HG03439 (cell line): Measurements from ENCODE around the gene CEACAM1.
"Not testable (repeated sequence)": the region's sequence is repeated elsewhere in the genome, so short reads cannot be mapped to it uniquely, and the experiment has no call there.

Experiments used
- ATAC-seq: cut with Tn5 transposase; IDR thresholded peaks from one replicate; pipeline ENCODE4 v1.9.1; 2021; ENCODE audit warnings: mild to moderate bottlenecking, moderate library complexity; ENCODE audit not compliant: unreplicated experiment

CEACAM1 gene

DNA sequence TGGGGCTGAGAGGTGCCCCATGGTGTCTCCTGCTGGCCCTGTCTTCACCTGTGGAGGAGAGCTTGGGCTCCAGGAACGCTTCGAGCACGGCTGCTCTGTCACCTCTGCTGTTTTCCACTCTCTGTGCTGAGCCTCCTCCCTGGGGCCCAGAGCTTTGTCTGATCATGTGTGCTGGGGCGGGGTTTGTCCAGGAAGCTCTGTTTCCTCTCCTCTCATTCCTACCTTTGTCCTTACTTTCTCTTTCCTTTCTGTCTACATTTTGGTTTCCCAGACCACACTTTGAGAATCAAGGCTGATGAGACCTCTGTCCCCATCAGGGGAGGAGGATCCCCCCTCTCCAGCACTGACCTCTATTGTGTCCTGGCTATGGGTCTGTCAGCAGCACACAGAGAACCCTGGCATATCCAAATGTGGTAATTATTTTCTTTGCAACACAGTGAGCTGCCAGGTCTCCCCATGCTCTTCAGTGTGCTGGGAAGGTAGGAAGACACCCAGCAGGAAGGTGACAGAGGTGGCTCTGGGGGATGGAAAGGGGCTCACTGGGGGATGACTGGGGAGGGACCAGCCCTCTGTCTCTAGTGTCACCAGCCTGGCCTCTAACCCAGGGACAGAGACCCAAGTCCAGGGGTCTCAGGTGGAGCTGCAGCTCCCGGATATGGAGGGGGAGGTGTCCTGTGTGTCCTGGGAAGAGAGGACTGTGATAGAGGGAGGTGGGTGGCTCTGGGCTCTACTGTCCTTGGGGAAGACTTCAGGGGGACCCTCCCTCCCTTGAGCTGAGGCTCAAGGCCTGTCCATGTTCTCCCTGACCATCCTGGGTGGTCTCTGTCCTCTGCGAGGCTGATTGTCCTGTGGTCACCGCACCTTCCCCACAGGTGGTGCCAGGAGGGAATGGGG is at the start of gene CEACAM1:
TSS of gene CEACAM1 (minus strand) at position 128 of the 894 bp plus-strand sequence. CDS start at position 21, 107 bp downstream.
- ATAC-seq, result no peak

DNA sequence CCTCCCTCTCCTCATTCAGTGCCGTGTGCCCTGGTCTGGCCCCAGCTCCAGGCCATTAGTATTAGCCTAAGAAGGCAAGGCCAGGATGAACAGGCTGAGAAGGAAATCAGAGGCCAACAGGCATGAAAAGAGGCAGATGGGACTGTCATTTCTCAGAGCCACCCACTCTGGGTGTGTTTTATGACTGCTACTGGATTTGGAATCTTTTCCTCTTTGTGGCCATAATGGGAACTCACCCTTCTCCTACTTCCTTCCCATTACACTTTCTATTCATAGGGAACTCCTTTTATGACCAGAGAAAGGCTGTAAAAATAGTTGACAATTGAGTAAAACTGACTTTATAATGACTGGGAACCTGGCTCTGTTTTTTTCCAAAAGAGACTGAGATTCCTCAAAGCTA is 48.7 kb upstream of the CEACAM1 start:
- ATAC-seq, result no peak

DNA sequence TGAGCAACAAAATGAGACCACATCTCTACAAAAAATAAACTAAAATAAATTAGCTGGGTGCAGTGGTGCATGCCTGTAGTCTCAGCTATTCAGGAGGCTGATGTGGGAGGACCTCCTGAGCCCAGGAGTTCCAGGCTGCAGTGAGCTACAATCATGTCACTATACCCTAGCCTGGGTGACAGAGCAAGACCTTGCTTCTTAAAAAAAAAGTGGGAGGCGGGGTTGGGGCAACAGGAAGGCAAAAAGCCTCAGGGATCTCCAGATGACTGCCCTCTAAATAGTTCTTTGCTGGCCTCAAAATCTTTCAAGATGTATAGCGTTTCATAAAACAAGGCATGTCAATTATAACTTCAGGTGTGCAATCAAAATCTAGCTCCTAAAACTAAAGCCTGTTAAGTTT is 48.0 kb upstream of the CEACAM1 start:
- no peak for ATAC-seq

DNA sequence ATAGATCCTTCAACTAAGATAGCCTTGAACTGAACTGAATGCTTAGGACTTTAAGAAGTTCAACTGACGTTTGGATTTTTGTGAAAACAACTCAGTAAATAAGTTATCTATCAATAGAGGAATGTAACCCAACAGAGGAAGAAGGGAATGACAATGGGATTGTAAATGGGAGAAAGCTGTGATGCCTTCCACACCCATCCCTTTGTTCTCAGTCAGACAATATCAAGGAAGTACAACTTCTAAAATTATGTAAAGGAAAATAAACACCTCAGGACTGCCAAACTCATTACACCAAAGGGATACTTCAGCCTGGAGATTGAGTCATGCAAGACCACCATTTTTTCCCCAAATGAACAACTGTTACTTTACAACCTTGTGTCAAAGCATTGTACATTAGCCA is 45.4 kb upstream of the CEACAM1 start:
- no peak for ATAC-seq

DNA sequence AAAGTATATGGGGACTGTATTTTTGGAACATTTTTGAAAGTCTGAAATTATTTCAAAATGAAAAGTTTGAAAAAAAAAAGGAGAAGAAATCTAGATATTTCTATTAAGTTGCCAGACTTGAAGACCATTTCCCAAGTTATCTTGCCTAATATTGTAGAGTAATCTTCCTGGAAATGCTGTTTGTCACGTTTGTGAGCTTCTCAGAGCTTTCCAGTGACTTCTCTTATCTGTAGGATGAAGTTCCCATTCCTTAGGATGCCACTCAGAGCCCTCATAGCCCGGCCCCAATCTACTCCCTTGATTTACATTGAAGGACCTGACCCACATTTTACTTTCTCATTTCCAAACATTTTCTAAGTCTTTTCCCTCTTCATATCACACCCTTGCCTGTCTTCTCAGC is 42.8 kb upstream of the CEACAM1 start:
- no peak for ATAC-seq

DNA sequence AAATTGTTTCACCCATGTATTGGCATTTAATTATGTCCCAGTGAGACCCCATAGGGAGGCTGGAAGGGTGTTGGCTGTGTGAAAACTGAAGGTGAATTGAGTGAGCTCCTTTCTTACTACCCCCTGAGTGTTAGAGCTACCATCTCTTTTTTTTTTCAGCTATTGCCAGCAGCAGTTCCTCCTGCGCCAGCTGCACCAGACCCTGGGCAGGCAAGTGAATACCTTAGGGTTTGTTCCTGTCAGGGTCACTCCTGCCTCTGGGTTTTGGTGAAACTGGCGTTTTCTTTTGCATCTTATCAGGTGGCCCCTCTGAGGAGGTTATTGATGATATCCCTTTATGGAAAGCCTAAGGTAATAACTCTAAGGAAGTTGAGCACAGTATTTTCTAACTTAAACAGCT is 40.9 kb upstream of the CEACAM1 start:
- ATAC-seq, result no peak

DNA sequence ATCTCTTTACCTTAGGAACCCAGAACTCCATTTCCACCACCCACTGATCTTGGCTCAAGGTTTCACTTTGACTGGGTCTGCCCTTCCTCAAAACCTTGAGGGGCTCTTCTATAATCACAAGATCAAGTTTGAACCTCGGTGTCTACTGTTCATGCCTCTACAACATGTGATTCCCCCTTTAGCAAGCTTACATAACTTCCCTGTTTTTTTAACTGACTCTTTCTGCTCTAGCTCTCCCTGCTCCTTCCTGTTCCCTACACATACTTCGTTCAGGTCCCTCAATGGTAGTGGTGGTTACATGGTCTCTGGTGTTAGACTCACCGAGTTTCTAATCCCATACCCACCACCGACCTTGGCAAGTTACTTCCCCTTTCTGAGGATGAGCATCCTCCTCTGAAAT is 39.7 kb upstream of the CEACAM1 start:
- ATAC-seq, result no peak

DNA sequence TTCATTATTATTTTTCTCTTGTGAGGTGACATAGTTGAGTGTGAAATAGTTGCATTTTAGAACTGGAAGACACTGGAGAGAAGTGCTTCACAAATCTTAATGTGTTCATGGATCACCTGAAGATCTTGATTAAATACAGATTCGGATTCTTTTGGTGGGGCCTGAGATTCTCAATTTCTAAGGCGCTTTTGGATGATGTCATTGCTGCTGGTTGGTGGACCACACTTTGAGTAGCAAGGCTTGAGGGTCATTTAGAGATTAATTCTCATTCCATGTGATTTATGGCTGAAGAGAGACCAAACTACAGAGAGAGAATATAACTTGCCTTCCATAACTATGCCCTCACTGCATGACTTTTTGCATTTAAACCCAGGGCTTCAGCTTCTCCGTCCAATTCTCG is 39.3 kb upstream of the CEACAM1 start:
- no peak for ATAC-seq

DNA sequence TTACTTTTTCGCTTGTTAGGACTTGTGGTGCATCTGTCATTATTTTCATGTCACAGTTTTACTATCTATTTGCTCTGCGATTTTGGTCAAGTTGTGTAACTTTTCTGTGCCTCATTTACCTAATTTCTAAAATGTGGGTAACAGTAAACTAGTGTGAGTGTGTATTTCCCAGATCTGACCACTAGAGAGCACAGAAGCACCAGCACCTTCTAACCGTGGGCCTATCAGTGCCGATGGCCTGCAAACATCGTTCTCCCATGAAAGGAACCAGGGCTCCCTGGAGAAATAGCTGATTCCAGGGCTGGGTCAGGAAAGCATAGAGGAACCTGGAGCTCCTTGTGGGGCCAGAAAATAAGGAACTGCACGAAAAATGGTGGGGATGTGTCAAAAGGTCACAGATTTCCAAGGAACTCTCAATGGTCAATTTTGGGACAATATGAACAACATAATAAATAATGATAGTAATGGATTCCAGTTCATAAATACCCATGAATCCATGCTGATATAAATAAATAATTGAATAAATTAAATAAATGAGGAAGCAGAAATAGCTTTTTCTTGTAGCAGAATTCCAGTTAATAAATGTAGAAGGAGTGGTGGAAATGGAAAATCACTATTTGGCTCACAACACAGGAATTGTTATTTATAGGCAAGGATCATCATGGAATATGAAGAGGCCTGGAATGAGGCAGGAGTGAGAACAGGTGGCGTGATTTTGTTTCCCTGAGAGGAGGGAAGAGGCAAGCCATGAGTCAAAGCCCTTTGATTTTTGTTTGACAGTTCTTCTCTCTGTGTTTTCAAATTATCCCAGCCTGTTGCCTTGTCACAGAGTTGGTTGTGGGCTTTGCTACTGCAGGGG is 35.3 kb upstream of the CEACAM1 start:
- ATAC-seq, result no peak

DNA sequence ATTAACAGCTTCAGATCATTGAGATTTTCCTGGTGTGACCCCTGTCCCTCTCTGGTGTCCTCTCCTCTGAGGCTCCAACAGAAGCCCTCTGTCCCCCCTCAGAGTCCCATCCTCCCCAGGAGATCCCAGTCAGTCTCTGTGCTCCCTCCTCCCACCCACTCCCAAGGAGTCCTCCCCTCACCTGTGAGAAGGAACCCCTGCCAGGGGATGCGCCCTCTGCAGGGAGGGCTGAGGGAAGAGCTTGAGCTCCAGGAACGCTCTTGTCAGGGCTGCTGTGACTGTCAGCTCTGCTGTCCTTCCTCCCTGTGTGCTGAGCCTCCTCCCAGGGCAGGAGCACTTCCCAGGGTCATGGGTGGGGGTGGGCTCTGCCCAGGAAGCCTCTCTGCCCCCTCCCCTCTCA is 33.2 kb upstream of the CEACAM1 start:
- no peak for ATAC-seq

DNA sequence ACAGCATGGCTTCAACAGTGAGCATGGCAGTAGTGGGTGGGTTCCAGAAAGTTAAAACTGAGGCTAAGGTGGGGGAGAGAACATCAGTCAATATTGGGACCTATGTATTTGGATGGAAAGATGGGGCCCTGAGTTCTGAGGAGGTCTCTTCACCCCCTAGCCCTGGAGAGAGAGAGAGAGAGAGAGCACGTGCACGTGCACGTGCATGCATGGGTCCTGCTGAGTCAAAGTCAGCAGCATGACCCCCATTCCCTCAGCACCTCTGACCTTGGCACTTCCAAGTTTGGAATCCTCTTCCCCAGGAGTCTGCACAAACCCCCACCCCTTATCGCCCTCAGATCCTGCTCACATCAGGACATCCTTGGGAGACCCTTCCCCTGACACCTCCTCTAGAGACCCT is 32.5 kb upstream of the CEACAM1 start:
- ATAC-seq, result no peak

DNA sequence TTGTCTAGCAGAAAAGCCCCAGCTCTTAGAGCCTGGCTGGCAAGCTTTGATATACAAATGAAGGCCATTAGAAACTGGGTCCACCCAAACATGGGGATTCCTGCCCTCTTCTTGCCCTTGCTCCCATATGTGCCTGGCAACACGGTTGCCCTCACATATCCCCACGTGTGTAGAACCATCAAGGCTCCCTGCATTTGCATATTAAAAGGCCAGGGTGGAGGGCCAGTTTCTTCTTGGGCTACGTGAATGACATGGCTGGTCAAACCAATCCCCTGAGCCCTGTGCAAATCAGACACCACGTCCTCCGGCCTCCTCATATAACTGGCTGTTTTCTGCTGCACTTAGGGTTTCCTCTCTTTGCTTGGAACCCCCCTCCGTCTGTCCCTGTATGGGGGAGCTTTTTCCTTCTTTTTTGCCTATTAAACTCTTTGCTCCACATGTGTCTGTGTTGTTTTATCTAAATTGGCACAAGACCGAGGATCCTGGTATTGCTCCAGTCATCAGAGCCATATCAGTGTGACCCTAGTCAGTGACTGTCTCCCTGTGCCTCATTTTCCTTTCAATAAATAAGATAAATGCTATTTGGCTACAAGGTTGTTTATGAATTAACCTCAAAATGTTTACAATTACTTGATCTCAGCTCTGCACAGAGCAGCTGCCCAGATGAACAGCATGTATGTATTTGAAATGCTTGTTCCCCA is 30.3 kb upstream of the CEACAM1 start:
- ATAC-seq, result no peak

DNA sequence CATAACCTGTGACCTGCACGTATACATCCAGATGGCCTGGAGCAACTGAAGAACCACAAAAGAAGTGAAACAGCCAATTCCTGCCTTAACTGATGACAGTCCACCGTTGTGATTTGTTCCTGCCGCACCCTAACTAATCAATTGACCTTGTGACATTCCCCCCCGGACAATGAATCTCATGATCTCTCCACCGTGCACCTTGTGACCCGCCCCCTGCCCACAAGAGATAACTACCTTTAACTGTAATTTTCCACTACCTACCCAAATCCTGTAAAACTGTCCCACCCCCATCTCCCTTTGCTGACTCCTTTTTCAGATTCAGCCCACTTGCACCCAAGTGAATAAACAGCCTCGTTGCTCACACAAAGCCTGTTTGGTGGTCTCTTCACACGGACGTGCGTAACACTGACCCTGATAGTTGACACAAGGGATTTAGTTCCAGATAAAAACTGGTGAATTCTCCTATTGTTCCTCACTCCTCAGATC is 29.1 kb upstream of the CEACAM1 start:
- ATAC-seq, result not testable (repeated sequence)

DNA sequence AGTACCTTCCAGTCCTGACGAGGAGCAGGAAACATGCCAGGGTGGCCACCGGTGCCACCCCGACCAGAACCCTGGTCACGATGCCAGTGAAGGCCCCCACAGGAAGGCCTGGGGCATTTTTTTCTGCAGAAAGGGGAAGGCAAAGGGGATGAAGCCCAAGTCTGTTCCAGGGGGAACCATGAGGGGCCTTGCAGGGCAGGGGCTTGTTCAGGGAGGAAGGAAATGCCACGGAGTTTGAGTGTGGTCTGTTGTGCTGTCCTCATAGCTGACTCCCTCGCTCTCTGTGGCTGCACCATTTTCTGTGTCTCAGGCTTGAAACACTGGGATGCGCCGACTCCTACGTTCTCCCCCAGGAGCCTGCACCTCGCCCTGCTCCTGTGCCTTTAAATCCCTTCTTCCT is 27.5 kb upstream of the CEACAM1 start:
- no peak for ATAC-seq

DNA sequence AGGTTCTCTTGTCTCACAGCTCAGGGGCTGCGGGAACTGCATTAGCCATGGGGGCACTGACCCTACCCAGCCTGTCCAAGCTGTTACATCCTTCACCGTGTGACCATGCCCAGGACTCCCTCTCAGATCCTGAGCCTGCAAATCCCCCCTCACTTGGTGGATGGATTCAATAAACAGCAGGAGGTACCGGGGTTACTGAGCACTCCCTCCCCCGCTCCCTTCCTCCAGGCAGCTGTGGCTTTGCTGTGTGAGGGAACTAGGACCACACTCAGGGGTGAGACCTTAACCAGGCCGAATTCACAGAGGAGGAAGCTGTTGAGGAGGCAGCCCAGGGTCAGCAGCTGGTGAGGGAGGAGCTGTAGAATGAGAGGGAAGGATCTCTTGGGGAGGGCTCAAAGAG is 27.0 kb upstream of the CEACAM1 start:
- no peak for ATAC-seq

DNA sequence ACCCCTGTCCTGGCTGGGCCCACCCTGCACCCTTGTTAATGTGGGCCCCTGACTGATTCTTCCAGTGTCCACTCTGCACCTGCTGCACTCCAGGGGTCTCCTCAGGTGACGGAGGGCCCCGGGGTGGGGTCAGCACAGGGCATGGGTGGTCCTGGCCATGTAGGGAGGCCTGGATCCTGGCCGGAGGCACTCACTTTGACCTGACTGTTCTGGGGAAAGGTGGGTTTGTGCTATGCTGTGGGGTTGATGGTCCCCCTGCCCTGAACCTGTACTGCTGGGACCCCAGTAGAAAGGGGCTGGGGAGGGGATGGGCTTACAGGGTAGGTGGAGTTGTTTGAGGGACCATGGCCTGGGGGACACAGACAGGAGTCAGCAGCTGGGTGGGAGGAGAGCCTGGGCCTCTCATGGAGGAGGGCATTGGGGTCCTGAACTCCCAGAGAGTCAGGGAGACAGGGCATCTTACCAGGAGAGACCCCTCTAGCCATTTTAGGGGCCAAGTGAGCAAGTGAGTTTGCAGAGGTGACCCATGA is 25.8 kb upstream of the CEACAM1 start:
- ATAC-seq, result no peak

DNA sequence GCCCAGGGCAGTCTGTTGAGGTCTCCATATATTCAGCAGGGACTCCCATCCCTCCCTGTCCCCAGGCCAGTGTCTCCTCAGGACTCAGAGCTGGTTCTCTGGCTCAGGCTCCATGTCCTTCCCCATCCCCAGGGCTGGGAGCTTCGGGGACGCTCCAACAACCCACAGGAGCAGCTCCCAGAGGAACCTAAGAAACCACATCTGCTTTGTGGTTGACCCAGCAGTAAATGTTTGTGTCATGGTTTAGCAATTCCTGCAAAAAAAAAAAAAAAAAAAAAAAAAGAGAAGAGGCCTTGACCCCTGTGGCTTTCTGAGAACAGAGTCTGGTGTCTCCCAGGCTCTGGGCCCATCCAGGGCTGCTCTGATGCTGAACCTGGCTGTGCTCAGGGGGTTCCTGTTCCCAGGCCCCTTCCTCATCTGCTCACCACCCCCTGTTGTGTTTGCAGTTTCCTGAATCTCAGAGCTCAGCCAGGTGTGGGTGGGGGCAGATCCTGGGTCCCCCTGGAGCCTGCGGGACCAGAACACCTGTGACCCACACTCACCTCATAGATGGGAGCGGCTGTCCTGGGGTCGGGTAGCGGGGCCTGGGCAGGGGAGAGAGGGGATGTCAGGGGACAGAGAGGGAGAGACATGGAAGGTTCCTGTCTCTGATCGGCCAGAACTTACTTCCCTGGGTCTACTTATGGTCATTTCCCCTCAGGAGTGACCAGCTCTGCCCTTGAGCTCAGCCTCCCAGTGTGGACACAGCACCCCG is 25.2 kb upstream of the CEACAM1 start:
- ATAC-seq, result no peak

DNA sequence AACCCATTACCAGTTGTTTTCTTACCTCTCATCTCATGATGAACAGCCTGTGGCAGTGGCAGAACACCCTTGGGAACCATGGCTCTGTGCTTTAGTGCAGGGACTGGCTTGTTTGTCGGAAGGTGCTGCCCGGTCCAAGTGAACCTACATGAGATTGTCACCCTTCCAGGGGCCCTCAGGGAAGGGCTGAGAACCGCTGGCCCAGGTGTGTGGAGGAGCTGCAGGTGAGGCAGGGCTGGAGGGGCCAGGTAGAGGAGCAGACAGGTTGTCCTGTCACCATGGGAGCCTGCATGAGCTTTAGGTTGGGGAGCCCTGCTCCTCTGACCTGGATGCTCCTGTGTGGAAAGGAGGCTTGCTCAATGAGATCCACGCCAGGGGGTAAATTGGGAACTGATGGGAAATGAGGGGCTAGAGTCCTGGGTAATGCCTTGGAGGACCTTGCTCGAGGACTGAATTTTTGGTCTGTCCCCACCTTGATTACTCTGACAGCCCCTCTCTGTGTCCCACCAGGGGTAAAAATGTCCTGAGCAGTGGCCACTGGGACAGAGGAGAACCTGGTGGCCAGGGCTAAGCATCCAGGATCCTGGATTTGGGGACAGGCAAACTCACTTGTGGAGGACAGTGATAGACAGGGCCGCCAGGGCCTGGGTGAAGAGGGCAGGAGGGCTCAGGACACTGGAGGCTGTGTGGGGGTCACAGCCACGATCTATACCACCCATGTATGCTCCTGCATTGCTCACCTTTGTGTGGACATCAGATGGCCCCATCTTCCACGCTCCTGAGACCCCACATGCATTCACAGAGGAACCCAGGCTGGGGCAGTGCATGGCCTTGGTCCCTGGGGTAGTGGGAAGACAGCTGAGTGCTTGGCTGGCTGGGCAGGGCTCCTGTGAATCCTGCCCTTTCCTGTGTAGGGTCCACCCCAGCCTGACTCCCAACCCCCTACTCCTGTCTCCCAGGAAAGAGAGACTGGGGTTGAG is 24.1 kb upstream of the CEACAM1 start:
- no peak for ATAC-seq

DNA sequence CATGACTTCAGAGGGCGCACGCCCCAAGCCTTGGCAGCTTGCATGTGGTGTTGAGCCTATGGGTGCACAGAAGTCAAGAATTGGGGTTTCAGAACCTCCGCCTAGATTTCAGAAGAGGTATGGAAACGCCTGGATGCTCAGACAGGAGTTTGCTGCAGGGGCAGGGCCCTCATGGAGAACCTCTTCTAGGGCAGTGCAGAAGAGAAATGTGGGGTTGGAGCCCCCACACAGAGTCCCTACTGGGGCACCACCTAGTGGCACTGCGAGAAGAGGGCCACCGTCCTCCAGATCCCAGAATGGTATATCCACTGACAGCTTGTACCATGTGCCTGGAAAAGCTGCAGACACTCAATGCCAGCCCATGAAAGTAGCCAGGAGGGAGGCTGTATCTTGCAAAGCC is 22.2 kb upstream of the CEACAM1 start:
- ATAC-seq, result not testable (repeated sequence)
